GM12891 (cell line): ENCODE data around the gene SMIM5.

ENCODE experiments used
- PAX5 ChIP-seq: IDR thresholded peaks from 2 replicates; pipeline ENCODE4 v1.6.1; 2011; ENCODE audit warnings: low read length, moderate library complexity, mild to moderate bottlenecking; ENCODE audit not compliant: insufficient read depth, severe bottlenecking
- POLR2A ChIP-seq: IDR thresholded peaks from 2 replicates; pipeline ENCODE4 v1.6.1; 2011; ENCODE audit warnings: low read depth, low read length, control low read depth
- POLR2AphosphoS5 ChIP-seq: IDR thresholded peaks from 2 replicates; pipeline ENCODE4 v1.6.1; 2011; ENCODE audit warnings: low read depth, low read length, control low read depth

GRCh38 chr17:75617675-75618074, 15.6 kb upstream of the SMIM5 start:
- no peak for TF ChIP-seq POLR2A
- no peak for TF ChIP-seq POLR2AphosphoS5
- no peak for TF ChIP-seq PAX5
